GM10248 (cell line): ENCODE data around the gene FILIP1L.
A peak's percentile ranks its signal among the peaks of the same experiment; 100 is the strongest.

Experiments
- CTCF ChIA-PET: fragments of 300-600 bp; sonication (Branson Sonifier 250); formaldehyde crosslinking; extraction: SDS; loops from one replicate; lab custom pipeline; 2021; ENCODE audit warnings: antibody characterized with exemption; lab: Yijun Ruan, JAX
- POLR2A ChIA-PET: fragments of 350-650 bp; sonication (Branson Sonifier 250); formaldehyde crosslinking; extraction: SDS; loops from one replicate; lab custom pipeline; 2020; ENCODE audit warnings: antibody characterized with exemption; lab: Yijun Ruan, JAX
- DNase-seq: peaks from one replicate; pipeline ENCODE4 v3.0.0; 2012; ENCODE audit errors: extremely low spot score
- CTCF ChIP-seq: IDR thresholded peaks from 2 replicates; pipeline ENCODE4 v1.5.1; 2012; ENCODE audit warnings: mild to moderate bottlenecking, low read depth; ENCODE audit errors: extremely low read depth, missing control alignments, control extremely low read depth

FILIP1L gene

DNA sequence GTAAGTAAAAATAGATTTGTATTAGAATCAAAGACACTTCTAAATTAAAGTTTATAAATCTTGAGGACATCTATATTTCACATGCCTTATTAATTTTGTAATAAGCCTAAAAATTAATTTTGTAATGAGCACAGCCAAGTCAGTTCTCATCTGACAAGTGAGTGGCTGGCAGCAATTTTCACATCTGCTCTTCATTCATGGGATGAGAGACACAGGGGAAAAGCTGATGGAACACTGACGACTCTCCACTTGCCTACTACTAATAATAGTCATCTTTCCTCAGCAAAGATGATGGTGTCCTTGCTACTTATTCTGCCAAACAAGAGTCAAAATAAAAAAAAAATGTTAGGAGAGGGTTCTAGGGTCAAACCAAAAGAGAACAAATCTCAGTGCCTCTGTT is 311.0 kb downstream of the FILIP1L start:
- DNase-seq: no peak
- ChIA-PET POLR2A (no interaction called here), CTCF (no interaction called here)
- TF ChIP-seq CTCF: no peak

- DNase-seq: no peak
- ChIA-PET POLR2A (interaction anchor here (0.5 kb wide), 1 partner anchor 923 kb away, joined by 5 read pairs; no protein-coding TSS in a partner anchor), CTCF (interaction anchor here (0.9 kb wide), 1 partner anchor 9 kb away, joined by 5 read pairs; no protein-coding TSS in a partner anchor)
- no peak for TF ChIP-seq CTCF
Measured at GRCh38 chr3:99799422-99799821, 314.9 kb downstream of the FILIP1L start.

DNA sequence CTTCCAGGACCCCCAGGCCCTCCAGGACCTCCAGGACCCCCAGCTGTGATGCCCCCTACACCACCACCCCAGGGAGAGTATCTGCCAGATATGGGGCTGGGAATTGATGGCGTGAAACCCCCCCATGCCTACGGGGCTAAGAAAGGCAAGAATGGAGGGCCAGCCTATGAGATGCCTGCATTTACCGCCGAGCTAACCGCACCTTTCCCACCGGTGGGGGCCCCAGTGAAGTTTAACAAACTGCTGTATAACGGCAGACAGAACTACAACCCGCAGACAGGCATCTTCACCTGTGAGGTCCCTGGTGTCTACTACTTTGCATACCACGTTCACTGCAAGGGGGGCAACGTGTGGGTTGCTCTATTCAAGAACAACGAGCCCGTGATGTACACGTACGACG is 318.7 kb downstream of the FILIP1L start:
- no peak for TF ChIP-seq CTCF
- no peak for DNase-seq
- POLR2A ChIA-PET: no interaction called here
- CTCF ChIA-PET: no interaction called here

DNA sequence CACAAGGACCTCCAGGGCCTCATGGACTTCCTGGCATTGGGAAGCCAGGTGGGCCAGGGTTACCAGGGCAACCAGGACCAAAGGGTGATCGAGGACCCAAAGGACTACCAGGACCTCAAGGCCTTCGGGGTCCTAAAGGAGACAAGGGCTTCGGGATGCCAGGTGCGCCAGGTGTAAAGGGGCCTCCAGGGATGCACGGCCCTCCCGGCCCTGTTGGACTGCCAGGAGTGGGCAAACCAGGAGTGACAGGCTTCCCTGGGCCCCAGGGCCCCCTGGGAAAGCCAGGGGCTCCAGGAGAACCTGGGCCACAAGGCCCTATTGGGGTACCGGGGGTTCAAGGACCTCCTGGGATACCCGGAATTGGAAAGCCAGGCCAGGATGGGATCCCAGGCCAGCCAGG is 319.8 kb downstream of the FILIP1L start:
- CTCF ChIA-PET: no interaction called here
- POLR2A ChIA-PET: no interaction called here
- TF ChIP-seq CTCF: no peak
- DNase-seq: no peak

GRCh38 chr3:99789011-99789721 is 325.1 kb downstream of the FILIP1L start:
- peak; percentile 63 for TF ChIP-seq CTCF
- CTCF ChIA-PET: interaction anchor here (0.6 to 2.0 kb wide), 10 partner anchors 11 to 1041 kb away, joined by 3 to 8 read pairs (median 3); no protein-coding TSS in a partner anchor
- POLR2A ChIA-PET: no interaction called here
- peak; percentile 37 for DNase-seq
